ENCODE measurements around the gene ARID1B.

GRCh38 chr6:156797901-156798735, 20.9 kb downstream of the ARID1B start:
- no peak for TF ChIP-seq CTCF (IDR thresholded peaks at IDR 0.05)
- no peak for TF ChIP-seq POLR2A (IDR thresholded peaks at IDR 0.05)
